DMS153 (cell line): ENCODE results near the gene EOLA1.
"Not testable (repeated sequence)": the region's sequence is repeated elsewhere in the genome, so short reads cannot be mapped to it uniquely, and the experiment has no call there.

Experiments
- DNase-seq: peaks from one replicate; lab custom pipeline; 2025; lab: John Stamatoyannopoulos, UW

EOLA1 gene

DNA sequence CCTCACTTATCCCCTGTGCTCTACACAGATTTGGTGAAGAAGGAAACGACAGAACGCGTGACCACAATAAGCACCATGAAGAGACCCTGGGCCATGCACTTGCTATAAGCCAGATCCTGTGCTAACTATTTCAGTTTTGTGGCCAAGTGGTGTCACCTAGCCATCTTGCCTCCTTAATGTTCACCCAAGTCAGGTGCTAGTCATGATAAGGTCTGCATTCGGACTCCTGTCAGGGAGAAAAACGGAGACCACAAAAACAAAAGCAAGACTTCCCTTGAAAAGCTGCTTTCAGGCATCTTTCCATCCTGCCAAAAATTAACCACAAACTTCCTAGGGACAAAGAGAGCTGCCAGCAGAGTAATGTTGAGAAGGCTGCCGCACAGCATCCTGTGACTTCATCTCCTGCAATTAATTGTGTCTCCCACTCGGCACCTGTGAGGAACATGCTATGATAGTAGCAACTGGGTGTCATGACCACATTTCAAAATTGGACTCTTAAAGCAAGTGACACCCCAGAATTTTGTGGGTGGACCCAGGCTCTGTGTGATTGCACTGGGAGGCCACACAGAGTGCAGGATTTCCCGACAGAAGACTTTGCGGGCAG is 26.9 kb upstream of the EOLA1 start:
- no peak for DNase-seq

DNA sequence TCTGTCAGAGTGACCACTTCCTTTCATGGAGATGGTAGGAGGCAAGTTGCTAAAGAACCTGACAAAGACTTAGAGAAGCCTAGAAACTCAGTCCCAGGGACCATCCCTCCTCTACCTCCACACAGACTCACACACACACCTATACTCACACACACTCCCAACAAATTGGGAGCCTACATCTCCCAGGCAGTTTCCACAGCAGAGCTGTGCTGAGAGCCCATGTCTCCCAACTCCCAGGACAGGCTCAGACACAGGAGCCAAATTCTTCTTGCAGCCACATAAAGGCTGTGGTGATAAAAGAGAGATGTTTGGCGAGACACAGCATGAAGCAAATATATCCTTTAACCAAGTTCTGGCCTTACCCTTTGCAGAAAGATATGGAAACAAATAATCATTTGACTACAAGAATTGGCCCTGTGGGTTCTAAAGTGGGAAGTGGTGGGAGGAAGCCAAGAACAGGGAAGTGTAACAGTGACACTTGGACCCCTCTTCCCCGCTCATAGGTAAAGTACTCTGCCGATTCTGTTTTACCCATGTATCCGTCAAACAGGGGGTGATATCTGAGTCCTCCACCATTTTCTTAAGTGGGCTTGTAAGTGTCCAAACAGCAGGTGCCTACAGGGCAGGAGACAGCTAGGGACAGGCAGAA is 24.7 kb upstream of the EOLA1 start:
- no peak for DNase-seq

DNA sequence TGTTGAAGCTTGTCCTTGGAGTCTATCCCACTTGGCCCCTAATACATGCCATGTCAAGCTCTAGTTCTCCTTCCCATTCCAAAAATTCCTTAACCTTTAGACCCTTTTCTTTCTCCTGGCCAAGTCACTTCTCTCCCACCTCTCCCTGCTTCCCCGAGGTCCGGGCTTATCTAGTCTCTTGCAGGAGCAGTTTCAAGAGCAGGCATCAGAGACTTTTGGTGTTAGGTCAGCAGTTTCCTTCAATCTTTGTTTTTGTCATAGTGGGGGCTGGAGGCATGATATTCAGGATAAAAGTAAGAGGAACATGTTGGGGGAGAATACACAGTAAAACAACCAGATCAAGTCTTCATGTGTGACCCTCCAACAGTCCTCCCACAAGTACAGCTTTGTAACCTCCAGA is 24.2 kb upstream of the EOLA1 start:
- no peak for DNase-seq

DNA sequence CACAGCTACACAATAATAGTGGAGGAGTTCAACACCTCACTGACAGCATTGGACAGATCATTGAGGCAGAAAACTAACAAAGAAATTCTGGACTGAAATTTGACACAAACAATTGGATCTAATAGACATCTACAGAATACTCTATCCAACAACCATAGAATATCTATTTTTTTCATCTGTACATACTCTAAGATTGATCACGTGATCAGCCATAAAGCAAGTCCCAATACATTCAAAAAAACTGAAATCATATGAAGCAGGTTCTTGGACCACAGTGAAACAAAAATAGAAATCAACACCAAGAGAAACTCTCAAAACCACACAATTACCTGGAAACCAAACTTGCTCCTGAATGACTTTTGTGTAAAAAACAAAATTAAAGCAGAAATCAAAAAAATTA is 23.5 kb upstream of the EOLA1 start:
- DNase-seq, result no peak

DNA sequence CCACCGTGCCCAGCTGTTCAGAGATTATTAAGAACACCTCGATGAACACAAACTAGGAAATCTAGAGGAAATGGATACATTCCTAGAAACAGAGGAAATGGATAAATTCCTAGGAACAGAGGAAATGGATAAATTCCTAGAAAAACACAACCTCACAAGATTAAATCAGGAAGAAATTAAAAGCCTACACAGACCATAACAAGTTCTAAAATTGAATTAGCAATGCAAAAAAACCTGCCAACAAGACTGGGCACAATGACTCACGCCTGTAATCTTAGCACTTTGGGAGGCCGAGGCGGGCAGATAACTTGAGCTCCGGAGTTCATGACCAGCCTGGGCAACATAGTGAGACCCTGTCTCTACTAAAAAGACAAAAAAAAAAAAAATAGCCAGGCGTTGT is 22.6 kb upstream of the EOLA1 start:
- DNase-seq, result no peak

DNA sequence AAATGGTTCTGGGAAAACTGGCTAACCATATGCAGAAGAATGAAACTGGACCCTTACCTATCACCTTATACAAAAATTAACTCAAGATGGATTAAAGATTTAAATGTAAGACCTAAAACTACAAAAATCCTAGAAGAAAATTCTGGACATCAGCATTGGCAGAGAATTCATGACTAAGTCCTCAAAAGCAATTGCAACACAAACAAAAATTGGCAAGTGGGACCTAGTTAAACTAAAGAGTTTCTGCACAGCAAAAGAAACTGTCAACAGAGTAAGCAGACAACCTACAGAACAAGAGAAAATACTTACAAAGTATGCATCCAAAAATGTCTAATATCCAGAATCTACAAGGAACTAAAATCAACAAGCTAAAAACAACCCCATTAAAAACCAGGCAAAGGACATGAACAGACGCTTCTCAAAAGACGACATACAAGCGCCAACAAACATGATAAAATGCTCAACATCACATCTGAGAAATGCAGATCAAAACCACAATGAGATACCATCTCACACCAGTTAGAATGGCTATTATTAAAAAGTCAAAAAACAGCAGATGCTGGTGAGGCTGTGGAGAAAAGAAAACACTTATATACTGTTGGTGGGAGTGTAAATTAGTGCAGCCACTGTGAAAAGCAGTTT is 20.1 kb upstream of the EOLA1 start:
- not testable (repeated sequence) for DNase-seq

DNA sequence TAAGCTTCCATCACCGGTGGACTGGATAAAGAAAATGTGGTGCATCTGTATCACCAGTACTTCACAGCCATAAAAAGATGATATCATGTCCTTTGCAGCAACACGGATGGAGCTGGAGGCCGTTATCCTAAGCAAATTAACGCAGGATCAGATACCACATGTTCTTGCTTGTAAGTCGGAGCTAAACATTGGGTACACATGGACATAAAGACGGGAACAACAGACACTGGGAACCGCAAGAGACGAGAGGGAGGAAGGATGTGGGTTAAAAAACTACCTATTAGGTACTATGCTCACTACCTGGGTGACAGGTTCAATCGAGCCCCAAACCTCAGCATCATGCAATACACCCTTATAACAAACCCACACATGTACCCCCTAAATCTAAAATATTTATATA is 19.4 kb upstream of the EOLA1 start:
- DNase-seq, result no peak

DNA sequence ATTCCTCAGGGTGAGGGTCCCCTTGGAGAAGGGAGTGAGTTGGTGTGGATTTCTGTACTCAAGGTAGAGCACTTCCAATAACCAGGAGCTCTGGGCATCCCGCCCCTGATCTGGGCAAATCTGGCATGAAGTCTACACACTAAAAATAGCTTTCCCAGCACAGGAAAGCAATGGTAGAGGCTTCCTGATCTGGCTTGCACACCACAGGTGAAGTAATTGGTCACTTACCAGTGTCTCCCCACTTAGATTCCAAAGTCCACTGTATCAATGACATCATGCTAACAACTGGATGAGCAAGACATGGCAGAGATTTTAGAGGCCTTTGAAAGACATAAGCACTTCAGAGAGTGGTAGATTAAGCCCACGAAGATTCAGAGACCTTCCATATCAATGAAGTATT is 17.9 kb upstream of the EOLA1 start:
- DNase-seq, result no peak

DNA sequence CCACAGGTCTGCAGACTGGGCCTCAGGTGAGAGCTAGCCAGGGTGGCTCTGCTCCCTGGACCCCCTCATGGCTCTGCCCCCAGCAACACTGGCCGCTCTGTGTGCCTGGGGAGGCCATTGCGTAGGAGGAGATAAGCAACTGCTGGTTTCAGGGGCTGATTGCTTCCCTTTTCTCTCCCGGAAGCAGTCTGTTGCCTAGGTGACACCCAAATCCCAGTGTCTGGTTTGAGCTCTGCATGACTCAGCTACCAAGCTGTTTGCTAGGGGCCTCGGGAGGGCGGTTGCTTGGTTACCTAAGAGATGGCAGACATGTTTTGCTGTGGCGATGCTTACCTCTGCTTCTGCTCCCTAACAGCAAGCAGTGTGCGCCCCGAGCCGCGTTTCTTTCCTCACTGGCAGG is 15.4 kb upstream of the EOLA1 start:
- peak; percentile 73 for DNase-seq

DNA sequence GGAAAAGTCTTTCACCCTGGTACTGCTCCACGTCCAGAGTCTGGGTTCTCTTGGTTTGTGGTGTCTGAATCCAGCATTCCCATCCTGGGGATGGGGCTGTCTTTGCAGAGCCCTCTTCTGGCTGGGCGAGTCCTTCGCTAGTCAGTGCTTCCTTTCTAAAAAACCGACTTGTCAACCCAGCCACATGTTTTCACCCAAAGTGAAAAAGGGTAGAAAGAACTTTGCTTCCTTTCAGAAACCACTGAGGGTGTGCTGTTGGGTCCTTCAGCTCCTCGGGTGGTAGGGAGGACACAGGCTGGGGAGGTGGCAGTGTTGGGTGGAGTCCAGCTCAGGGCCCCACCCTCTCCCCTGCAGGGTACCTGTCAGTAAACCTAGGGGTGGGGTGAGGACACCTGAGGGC is 14.9 kb upstream of the EOLA1 start:
- not testable (repeated sequence) for DNase-seq

DNA sequence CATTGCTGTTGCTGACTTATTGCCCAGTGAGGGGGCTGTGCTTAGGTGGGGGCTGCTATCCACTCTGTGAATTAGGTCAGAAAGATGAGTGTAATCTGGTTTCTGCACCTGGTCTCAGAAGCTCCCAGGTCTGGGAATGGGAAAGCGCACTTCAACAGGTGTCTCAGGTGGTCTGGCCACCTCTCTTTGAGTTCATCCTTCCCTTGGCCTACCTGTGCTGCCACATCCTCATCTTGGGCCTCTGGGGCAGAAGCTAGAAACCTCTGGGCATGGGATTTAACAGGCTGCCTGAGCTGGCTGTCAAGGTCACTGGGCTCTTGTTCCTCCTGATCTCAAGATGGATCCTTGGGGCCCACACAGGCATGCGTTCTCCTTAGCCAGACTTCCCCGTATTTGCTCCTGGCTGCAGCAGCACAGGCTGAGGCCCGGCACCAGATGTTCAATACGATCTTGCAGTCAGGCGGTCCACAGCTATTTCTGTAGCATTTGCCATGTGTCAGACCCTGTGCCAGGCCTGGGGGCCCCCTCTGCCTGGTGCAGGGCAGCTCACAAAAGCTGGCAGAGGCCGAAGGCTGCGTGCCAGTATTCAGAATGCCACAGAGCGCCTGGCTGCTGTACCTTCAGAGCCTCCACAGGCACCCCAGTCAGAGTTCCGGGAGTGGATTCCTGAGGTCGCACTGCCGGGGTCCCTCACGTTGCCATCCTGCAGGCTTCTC is 14.3 kb upstream of the EOLA1 start:
- DNase-seq, result not testable (repeated sequence)

DNA sequence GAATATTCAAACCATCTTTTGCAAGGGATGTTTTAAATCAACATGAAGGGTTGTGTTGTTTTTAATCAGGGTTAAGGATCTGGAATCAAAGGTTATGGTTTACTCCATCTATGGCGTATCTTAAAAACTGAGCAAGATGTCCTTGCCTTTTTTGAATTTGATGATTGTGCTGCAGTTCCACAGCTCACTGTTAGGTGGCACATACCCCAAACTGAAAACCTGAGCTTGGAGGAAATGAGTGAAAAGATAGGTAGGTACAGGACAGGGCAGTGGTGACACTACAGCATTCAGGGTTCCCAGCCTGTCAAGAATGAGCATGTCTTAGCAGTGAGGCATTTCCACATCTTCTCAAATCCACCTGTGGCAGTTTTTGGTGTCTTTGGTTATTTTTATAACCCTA is 13.1 kb upstream of the EOLA1 start:
- DNase-seq, result peak; percentile 16

DNA sequence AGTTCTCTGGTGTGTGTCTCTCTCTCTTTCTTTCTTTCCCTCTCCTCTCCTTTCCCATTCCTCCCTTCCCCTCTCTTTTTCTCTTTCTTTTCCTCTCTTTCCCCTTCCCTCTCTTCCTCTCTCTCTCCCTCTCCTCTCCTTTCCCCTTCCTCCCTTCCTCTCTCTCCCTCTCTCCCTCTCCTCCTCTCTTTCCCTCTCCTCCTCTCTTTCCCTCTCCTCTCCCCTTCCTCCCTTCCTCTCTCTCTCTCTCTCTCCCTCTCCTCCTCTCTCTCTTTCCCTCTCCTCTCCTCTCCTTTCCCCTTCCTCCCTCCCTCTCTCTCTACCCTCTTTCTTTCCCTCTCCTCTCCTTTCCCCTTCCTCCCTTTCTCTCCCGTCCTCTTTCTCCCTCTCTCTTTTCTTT is 12.4 kb upstream of the EOLA1 start:
- no peak for DNase-seq

DNA sequence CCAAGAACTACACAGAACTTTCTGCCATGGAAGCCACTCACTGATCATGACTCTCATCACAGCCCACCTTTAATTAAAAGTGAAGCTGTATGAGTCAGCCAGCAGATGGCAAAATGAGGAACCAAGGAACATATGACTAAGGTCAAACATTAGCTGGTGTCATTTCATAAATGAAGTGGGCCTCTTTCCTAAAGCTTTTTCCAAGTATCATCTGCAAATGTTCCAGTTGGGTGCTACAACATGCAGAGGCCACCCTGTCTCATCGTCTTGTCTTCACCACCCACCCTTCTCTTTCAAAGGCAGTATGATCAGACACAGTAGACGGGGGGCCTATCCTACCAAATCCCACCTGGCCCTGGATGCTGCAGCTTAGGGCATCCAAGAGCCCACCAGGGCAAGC is 9.2 kb upstream of the EOLA1 start:
- no peak for DNase-seq

DNA sequence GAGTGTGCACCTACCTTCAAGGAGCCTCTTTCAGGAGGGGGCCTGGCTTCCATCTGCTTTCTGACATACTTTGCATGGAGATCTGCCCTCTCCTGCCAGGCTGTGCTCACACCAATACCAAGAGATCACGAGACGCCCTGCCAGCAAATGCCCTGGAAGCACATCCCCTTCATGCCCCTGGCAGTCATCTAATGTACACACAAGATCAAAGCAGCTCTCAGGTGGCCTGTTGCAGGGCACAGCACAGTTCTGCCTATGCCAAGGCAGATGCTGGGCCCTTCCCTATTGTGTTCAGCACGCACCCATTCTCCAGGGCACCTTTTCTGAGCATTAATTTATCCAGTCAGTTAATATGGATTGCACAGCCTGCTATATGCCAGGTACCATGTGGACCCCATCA is 7.9 kb upstream of the EOLA1 start:
- not testable (repeated sequence) for DNase-seq

DNA sequence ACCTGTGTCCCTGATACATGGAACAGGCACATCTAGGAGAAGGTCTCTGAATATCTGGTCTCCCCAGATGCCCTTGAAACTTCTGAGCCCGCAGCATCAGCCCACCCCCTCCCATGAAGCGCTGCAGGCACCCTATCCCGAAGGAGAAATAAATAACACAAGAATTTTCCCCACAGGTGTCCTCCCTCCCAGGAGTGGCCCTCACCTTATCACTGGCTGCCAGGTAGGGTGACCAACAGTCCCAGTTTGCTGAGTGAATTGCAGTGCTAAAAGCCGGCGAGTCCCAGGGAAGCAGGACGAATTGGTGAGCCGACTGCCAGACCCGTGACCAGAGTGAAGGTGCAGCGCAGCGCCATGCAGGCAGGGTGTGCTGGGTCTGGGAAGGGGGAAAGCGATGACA is 6.8 kb upstream of the EOLA1 start:
- DNase-seq, result not testable (repeated sequence)

DNA sequence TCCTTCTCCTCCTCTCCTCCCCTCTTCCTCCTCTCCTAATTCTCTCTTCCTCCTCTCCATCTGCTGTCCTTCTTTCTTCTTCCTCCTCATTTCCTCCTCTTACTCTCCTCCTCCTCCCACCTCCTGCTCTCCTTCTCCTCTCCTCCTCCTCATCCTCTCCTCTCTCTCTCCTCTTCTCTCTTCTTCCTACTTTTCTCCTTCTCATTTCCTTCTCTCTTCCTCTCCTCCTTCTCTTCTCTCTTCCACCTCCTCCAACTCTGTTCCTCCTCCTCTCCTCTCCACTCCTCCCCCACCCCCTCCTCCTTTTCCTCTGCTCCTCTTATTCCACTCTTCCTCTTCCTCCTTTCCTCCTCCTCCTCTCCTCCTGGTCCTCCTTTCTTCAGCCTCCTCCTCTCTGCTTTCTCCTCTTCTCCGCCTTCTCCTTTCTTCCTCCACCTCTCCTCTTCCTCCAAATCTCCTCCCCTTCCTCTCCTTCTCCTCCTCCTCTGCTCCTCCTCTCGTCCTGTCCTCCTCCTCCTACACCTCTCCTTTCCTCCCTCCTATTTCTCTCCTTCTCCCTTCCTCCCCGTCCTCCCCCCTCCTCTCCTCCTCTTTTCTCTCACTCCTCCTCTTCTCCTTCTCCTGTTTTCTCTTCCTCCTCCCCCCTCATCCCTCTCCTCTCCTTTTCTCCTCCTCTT is 5.7 kb upstream of the EOLA1 start:
- not testable (repeated sequence) for DNase-seq

DNA sequence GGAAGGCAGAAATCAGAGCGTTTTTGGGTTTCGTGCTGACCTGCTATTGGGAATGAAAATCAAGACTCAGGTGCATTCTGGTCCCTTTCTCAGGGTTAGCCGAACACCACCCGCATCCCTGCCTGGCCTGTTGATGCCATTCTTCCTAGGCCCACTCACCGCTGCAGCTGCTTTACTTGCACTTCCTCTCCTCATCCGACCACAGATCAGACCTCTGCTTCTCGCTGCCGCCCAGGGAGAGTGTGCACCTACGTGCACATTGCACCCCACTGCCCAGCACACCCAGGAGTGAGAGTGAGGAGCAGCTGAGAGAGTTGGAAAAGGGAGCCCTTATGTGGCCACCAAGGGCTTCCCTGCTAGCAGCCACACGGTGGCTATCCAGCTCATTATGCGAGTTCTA is 3.3 kb upstream of the EOLA1 start:
- not testable (repeated sequence) for DNase-seq

DNA sequence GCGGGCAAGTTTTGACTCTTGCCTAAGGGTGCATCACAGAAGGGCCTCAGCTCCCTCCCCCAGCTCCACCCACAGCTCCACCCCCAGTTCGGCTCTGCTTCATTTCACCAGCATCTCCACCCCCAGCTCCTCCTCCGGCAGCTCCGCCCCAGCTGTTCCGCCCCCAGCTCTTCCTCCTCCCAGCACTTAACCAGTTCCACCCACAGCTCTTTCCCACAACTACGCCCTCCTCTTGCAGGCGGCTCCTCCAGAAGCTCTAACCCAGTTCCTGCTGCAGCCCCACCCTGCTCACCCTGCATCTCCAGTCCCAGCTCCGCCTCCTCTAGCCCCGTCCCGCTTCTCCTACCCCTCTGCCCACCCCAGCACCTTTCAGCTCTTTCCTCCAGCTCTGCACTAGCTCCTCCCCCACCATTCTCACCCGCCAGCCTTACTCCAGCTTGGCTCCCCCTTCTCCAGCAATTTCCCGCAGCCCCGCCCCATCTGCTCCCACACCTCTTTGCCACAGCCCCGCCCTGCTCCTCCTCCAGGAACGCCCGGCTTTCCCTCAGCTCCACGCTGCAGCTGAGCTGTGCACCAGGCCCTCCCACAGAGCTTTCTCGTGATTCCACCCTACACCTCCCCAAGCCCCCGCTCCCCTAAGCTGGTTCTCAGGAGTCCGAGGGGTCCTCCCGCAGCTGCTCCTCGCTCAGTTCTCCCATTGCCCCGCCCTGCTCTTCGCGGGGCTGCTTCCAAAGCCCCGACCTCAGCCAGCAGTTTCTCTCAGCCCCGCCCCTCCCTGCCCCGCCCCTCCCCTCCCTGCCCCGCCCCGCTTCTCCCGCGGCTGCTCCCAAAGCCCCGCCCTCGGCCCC is 1.3 kb upstream of the EOLA1 start:
- peak; percentile 90 for DNase-seq

DNA sequence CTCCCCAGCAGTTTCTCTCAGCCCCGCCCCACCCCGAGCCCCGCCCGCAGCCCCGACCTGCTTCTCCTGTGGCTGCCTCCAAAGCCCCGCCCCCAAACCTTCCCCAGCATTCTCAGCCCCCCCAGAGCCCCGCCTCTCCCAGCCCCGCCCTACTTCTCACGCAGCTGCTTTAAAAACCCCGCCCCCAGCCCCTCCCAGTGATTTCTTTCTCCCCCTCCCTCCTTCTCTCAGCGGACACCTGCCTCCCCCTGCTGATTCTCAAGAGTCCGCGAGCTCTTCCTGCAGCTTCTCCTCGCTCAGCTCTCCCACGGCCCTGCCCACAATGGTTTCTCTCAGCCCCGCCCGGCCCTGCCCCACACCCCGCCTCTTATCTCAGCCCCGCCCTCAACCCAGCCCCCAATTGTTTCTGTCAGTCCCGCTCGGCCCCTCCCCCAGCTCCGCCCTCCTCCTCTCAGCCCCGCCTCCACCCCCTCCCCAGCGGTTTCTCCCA is 636 bp upstream of the EOLA1 start:
- peak; percentile 85 for DNase-seq

DNA sequence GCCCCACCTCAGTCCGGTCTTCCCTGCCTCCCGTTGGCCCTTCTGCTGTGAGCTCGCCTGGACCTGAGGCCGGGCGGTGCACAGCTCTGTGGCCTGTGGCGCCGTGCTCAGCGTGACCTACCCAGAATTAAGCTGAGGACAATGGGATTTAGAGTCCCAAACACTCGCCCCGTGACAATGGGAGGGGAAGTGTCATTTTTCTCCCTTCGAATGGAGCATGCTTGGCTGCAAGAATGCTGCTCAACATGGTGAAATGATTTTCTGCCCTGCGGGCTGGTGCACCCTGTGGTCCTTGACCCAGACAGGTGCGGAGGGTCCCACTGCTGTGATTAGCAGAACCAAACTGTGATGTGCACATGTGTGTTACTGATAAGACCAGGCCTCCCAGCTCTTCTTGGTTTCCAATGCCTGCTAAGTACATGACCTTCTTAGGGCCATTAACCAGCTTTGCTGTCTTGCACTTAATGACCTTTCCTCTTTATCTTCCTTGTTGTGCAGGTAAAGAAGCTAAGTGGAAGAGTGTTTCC is 772 bp downstream of the EOLA1 start:
- no peak for DNase-seq
